Activated CD8-positive, alpha-beta memory T cell treated with anti-CD3 and anti-CD28 coated beads, Interleukin-2, amount 50 U/mL, for 24 hours (primary cell): ENCODE results near the gene SLC4A5.
"Not testable (repeated sequence)": the region's sequence is repeated elsewhere in the genome, so short reads cannot be mapped to it uniquely, and the experiment has no call there.

Source experiments
- DNase-seq: peaks from one replicate; pipeline ENCODE4 v3.0.0-alpha.2; 2020; ENCODE audit errors: extremely low read depth

SLC4A5 gene

GRCh38 chr2:74198461-74199274 lies 144.5 kb downstream of the SLC4A5 start, which contains the start of gene MTHFD2:
TSS of gene MTHFD2 (plus strand) at chr2:74198615. CDS start at chr2:74198642, 27 bp downstream.
- peak; percentile 81 for DNase-seq

GRCh38 chr2:74198023-74198460 lies 145.2 kb downstream of the SLC4A5 start:
- DNase-seq: no peak

GRCh38 chr2:74197049-74197448 lies 146.2 kb downstream of the SLC4A5 start:
- DNase-seq: no peak

GRCh38 chr2:74194799-74195198 lies 148.4 kb downstream of the SLC4A5 start:
- no peak for DNase-seq

GRCh38 chr2:74191596-74192380 lies 151.4 kb downstream of the SLC4A5 start:
- DNase-seq: no peak

- no peak for DNase-seq
Measured at GRCh38 chr2:74188696-74189095, 154.5 kb downstream of the SLC4A5 start.

GRCh38 chr2:74188018-74188601 lies 155.1 kb downstream of the SLC4A5 start:
- DNase-seq: no peak

GRCh38 chr2:74186706-74187105 lies 156.5 kb downstream of the SLC4A5 start:
- DNase-seq: not testable (repeated sequence)

GRCh38 chr2:74186038-74186437 lies 157.2 kb downstream of the SLC4A5 start:
- no peak for DNase-seq

- no peak for DNase-seq
Measured at GRCh38 chr2:74183878-74184277, 159.3 kb downstream of the SLC4A5 start.

GRCh38 chr2:74181739-74182138 lies 161.5 kb downstream of the SLC4A5 start:
- no peak for DNase-seq

- DNase-seq: no peak
Measured at GRCh38 chr2:74179063-74179865, 164.0 kb downstream of the SLC4A5 start.

- DNase-seq: peak; percentile 97
Measured at GRCh38 chr2:74178211-74179062, 164.8 kb downstream of the SLC4A5 start, which contains the start of gene MOB1A. TSS of gene MOB1A (minus strand) at chr2:74178879. CDS start at chr2:74178674, 205 bp downstream.

GRCh38 chr2:74177696-74178095 lies 165.5 kb downstream of the SLC4A5 start:
- no peak for DNase-seq

- no peak for DNase-seq
Measured at GRCh38 chr2:74174909-74175308, 168.3 kb downstream of the SLC4A5 start.

GRCh38 chr2:74168739-74169138 lies 174.5 kb downstream of the SLC4A5 start:
- no peak for DNase-seq
